Large intestine (tissue), 3 donors: Measurements from ENCODE around the gene LRRIQ4. TPM values are rescaled to one million over a fixed set of nuclear protein-coding genes. Genes with fewer than 3 reads are reported as not detected.

Experiments used
- DNase-seq, 2 donors: peaks; one replicate each; pipeline versions ENCODE4 v3.0.0 to v3.0.0-alpha.2; 2013
- H3K27ac ChIP-seq: one replicate; pipeline ENCODE4 v1.5.1; 2013; ENCODE audit warnings: low read length
- H3K27me3 ChIP-seq: 2 replicates; pipeline ENCODE4 v1.6.1; 2013; ENCODE audit warnings: low read length; ENCODE audit not compliant: control insufficient read depth, insufficient read depth
- H3K36me3 ChIP-seq: 2 replicates; pipeline ENCODE4 v1.6.1; 2013; ENCODE audit warnings: low read length; ENCODE audit not compliant: control insufficient read depth, insufficient read depth
- H3K4me1 ChIP-seq: one replicate; pipeline ENCODE4 v1.6.1; 2013; ENCODE audit warnings: low read length; ENCODE audit not compliant: control insufficient read depth, insufficient read depth
- H3K4me3 ChIP-seq: one replicate; pipeline ENCODE4 v1.5.1; 2013; ENCODE audit warnings: low read length
- H3K9me3 ChIP-seq: one replicate; pipeline ENCODE4 v1.6.1; 2013; ENCODE audit warnings: mild to moderate bottlenecking, low read depth, low read length, moderate library complexity; ENCODE audit not compliant: control insufficient read depth
- WGBS: methylation state at CpG from one replicate; pipeline ENCODE4 v1.1.5; 2013; ENCODE audit warnings: low lambda C conversion rate; ENCODE audit not compliant: insufficient coverage; 5-methylcytosine and 5-hydroxymethylcytosine counted together
- polyA plus RNA-seq: library from polyadenylated mRNA; unstranded; fragments of 120-200 nt; gene quantifications from one replicate; pipeline ENCODE4 v1.2.1, GENCODE V29; 2013

The LRRIQ4 gene
- polyA plus RNA-seq, 1 donor = 0.07 TPM

DNA sequence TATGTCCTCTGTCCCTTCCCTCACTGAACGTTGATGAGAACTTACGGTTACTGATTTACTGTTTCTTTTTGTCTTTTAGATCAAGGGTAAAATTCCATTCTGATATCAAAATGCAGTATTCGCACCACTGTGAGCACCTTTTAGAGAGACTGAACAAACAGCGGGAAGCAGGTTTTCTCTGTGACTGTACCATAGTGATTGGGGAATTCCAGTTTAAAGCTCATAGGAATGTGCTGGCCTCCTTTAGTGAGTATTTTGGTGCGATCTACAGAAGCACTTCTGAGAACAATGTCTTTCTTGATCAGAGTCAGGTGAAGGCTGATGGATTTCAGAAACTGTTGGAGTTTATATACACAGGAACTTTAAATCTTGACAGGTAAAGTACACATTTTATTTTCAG lies 38.5 kb upstream of the LRRIQ4 start:
- WGBS = no CpG with 5 or more reads among the region's 5 CpGs
- H3K27ac ChIP-seq = peak overlapping the region; percentile 99
- no peak for DNase-seq
- H3K27me3 ChIP-seq = no peaks in the 10 kb centered on the region
- peak overlapping the region; percentile 90 for H3K4me3 ChIP-seq
- peaks cover 6% of the 10 kb centered on the region for H3K4me1 ChIP-seq
- peaks cover 34% of the 10 kb centered on the region for H3K36me3 ChIP-seq
- peaks cover 2% of the 10 kb centered on the region for H3K9me3 ChIP-seq

DNA sequence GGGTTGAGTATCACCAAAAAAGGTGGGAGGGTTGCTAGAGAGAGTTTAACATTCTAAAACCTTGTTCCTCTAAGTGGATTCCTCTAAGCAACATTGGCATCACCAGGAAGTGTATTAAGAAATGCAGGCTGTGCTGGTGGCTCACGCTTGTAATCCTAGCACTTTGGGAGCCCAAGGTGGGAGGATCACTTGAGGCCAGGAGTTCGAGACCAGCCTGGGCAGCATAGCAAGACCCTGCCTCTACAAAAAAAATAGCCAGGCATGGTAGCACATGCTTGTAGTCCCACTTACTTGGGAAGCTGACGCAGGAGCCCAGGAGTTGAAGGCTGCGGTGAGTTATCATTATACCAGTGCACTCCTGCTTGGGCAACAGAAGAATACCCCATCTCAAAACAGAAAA lies 34.8 kb upstream of the LRRIQ4 start:
- peaks cover 56% of the 10 kb centered on the region for H3K36me3 ChIP-seq

DNA sequence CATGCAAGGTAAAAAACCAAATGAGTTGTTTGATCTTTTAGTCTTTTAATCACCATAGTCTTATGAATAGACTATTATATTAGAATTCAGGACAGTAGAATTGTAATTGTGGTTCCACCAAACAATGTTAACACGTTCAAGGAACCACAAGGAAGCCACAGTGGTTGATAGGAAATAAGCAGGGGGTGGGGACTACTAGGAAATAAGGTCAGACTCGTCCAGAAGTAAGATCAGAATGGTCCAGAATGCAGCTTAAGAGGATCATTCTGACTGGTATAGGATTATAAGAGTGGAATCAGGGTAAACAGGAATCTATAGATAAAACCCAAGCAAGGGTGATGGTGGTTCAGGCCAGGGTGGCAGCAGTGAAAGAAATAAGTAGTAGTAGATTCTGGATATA lies 31.9 kb upstream of the LRRIQ4 start:
- Histone ChIP-seq H3K36me3 (peaks cover 59% of the 10 kb centered on the region), H3K9me3 (no peaks in the 10 kb centered on the region), H3K4me3 (no peak overlapping the region), H3K4me1 (no peaks in the 10 kb centered on the region), H3K27me3 (no peaks in the 10 kb centered on the region), H3K27ac (no peak overlapping the region)
- WGBS = 90% methylated on average over 2 of the region's 2 CpGs
- DNase-seq = no peak

More for the DNA sequence above, 34.8 kb upstream of the LRRIQ4 start:
- Histone ChIP-seq H3K9me3 (no peaks in the 10 kb centered on the region), H3K27me3 (no peaks in the 10 kb centered on the region), H3K4me1 (peaks cover 6% of the 10 kb centered on the region), H3K27ac (no peak overlapping the region), H3K4me3 (no peak overlapping the region)
- DNase-seq = no peak
- WGBS = no CpG with 5 or more reads among the region's 4 CpGs

DNA sequence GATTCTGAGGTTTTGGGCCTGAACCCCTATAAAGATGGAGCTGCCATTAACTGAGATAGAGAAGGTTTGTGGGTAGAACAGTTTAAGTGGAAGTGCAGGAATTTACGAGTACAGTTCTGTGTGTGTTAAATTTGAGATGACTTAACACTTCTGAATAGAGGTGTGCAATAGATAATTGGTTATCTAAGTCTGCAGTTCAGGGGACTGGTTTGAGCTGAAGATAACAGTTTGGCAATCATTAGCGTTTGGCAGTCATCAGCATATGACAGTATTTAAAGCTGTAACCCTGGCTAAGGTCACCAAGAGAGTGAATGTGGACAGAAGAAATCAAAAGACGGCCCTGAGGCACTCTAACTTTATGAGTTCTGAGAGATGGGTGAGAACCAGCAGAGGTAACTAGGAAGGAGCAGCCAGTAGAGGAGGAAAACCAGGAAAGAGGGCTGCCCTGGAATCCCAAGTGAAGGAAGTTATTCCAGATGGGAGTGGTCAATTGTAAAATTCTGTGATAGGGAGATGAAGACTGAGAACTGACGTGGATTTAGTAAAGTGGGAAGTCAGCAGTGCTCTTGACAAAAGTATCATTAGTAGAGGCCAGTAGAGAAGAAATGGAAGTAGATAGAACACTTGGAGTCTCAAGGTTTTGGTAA lies 31.3 kb upstream of the LRRIQ4 start:
- no peak for DNase-seq
- WGBS = 100% methylated on average over 1 of the region's 4 CpGs
- no peaks in the 10 kb centered on the region for H3K4me1 ChIP-seq
- H3K36me3 ChIP-seq = peaks cover 55% of the 10 kb centered on the region
- H3K27ac ChIP-seq = no peak overlapping the region
- H3K4me3 ChIP-seq = no peak overlapping the region
- H3K27me3 ChIP-seq = no peaks in the 10 kb centered on the region
- H3K9me3 ChIP-seq = no peaks in the 10 kb centered on the region

DNA sequence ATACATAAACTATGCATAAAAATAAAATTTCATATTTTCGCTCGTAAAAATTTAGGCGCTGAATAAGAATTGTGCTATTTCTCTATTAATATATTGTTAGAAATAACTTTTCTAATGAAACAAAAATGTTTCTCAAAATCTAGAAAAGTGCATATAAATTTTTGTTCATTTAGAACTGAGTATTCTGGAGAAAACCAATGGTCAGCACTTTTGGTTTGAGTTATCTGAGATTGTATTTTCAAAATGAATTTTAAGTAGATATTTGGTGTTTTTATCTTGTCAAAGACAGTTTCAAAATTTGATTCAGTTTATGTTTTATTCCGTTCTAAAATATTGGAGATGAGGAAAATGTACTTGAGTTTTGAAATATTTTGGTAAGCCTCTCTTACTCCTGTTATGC lies 25.6 kb upstream of the LRRIQ4 start:
- DNase-seq = no peak
- no peaks in the 10 kb centered on the region for H3K9me3 ChIP-seq
- 92% methylated on average over 3 of the region's 4 CpGs for WGBS
- no peak overlapping the region for H3K27ac ChIP-seq
- no peaks in the 10 kb centered on the region for H3K4me1 ChIP-seq
- no peaks in the 10 kb centered on the region for H3K27me3 ChIP-seq
- peaks cover 20% of the 10 kb centered on the region for H3K36me3 ChIP-seq
- no peak overlapping the region for H3K4me3 ChIP-seq

DNA sequence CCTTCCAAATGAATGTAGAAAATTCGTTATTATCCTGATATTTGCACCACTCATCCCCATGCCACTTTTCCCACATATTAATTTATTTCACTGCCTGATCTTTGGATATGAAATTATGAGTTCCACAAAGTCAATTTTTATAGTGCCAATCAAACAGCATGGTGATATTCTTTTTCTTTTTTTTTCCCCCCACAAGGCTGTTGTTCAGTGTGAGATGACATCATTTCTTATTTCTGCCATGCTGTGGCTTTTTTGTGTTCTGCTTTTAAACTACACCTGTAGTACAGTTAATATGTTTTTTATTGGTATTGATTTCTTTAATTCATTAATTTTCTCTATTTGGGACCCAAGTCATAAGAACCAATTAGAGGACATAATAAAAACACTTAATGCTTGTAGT lies 24.9 kb upstream of the LRRIQ4 start:
- WGBS = 100% methylated on average over 1 of the region's 1 CpG
- H3K27me3 ChIP-seq = no peaks in the 10 kb centered on the region
- no peak for DNase-seq
- H3K27ac ChIP-seq = no peak overlapping the region
- no peaks in the 10 kb centered on the region for H3K9me3 ChIP-seq
- H3K4me1 ChIP-seq = no peaks in the 10 kb centered on the region
- H3K36me3 ChIP-seq = peaks cover 20% of the 10 kb centered on the region
- H3K4me3 ChIP-seq = no peak overlapping the region

DNA sequence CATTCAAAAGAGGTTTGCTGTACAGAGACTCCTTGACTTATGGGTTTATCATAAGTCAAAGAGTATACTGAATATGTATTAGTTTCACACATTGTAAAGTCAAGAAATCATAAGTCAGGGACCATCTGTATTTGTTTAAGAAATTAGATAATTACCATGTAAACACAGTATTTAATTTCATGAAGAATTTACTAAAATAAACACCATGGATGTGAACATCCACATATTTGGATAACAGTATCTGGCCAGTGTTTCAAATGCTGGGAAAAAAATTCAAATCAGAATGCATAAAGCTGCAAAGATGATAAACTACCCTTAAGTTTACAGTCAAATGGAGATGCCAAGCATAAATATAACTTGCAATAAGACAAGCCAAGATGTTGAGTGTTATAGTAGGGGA lies 22.5 kb upstream of the LRRIQ4 start:
- no peaks in the 10 kb centered on the region for H3K27me3 ChIP-seq
- no peak overlapping the region for H3K4me3 ChIP-seq
- H3K4me1 ChIP-seq = no peaks in the 10 kb centered on the region
- DNase-seq = no peak
- H3K9me3 ChIP-seq = no peaks in the 10 kb centered on the region
- peaks cover 12% of the 10 kb centered on the region for H3K36me3 ChIP-seq
- no peak overlapping the region for H3K27ac ChIP-seq

DNA sequence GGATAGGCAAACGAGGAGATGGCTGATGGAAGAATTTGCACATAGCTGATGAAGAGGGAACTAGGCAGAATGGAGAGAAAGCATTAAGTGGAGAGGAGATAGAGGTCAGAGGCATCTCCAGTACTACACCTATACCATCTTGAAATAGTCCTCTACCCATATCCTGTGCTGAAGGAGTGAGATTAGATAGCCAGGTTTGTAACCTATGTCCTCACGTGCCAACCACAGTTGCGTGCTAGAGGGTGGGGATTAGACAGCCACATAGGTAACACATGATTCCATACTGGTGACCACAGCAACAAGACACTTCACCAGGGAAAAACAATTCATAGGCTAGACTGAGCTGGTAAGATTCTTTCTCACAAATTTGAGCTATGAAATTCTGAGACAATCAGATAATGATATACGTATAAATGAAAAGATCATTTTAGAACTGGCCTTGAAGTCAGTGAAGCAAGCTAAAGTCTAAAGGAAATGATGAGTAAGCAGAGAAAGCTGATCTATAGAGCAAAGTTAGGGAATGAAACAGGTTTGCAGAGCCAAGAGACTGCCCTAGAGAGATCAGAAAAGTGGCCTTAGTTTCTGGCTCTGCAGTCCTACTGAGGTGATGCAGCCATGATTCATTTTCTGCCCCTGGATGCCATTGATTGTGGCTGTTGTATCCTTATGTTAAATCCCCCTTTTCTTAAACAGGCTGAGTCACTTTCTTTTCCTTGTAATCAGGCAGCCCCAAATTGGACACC lies 21.8 kb upstream of the LRRIQ4 start:
- Histone ChIP-seq H3K36me3 (peaks cover 7% of the 10 kb centered on the region), H3K4me1 (no peaks in the 10 kb centered on the region), H3K27ac (no peak overlapping the region), H3K9me3 (no peaks in the 10 kb centered on the region), H3K4me3 (no peak overlapping the region), H3K27me3 (no peaks in the 10 kb centered on the region)
- WGBS = 100% methylated on average over 2 of the region's 4 CpGs
- no peak for DNase-seq

DNA sequence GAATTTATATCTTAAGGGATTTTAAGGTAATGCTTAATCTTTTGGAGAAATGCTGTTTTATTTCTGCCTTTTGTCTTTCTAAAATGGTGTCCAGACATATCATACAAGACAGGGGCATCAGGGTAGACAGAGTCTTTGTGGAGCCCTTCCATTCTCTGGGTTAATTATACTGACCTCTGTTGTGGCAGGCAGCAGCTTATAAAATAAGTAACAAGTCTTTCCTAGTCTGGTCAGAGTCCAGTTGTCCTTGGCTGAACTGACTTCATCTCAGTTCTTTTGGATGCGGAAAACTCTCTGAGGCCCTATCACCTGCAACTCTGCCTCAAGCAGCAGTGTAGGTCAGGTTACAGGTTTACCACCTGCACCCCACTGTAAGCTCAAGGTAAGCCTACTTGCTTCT lies 20.3 kb upstream of the LRRIQ4 start:
- H3K9me3 ChIP-seq = no peaks in the 10 kb centered on the region
- H3K27me3 ChIP-seq = no peaks in the 10 kb centered on the region
- no peak for DNase-seq
- no peak overlapping the region for H3K4me3 ChIP-seq
- peaks cover 7% of the 10 kb centered on the region for H3K36me3 ChIP-seq
- no peak overlapping the region for H3K27ac ChIP-seq
- H3K4me1 ChIP-seq = no peaks in the 10 kb centered on the region
- no CpG with 5 or more reads among the region's 1 CpG for WGBS

DNA sequence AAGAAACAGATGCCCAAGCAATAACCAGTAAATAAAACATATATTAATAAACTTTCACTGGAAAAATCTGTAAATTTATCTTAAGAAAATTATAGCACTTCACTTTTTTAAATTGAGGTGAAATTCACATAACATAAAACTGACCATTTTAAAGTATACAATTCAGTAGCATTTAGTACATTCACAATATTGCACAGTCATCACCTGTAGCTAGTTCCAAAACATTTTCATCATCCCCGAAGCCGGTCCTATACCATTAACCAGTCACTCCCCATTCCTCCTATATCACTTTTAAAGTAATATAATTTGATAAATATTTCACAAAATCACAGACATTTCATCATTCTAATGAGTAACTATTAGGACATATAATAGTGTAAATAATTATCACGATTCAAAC lies 8.0 kb upstream of the LRRIQ4 start:
- no peak for DNase-seq
- WGBS = 100% methylated on average over 3 of the region's 3 CpGs
- H3K4me1 ChIP-seq = no peaks in the 10 kb centered on the region

More for the DNA sequence above, 8.0 kb upstream of the LRRIQ4 start:
- no peaks in the 10 kb centered on the region for H3K27me3 ChIP-seq
- no peaks in the 10 kb centered on the region for H3K36me3 ChIP-seq
- no peak overlapping the region for H3K27ac ChIP-seq
- no peaks in the 10 kb centered on the region for H3K9me3 ChIP-seq
- no peak overlapping the region for H3K4me3 ChIP-seq
